Karpas-422 (cell line): Measurements from ENCODE around the gene UBE2K. TPM values are rescaled to one million over a fixed set of nuclear protein-coding genes. Genes with fewer than 3 reads are reported as not detected.

Source experiments
- DNase-seq: peaks from one replicate; pipeline ENCODE4 v3.0.0-alpha.2; 2015
- H2AFZ ChIP-seq: fragments of 200-600 bp; sonication (generic); 2 replicates; pipeline ENCODE4 v1.6.1; 2014; ENCODE audit warnings: antibody characterized with exemption, low read length, mixed read lengths
- H3K27ac ChIP-seq: fragments of 200-600 bp; sonication (generic); 2 replicates; pipeline ENCODE4 v1.5.1; 2014; ENCODE audit warnings: mild to moderate bottlenecking, low read length, moderate library complexity
- H3K27me3 ChIP-seq: fragments of 200-600 bp; sonication (generic); 2 replicates; pipeline ENCODE4 v1.6.1; 2014; ENCODE audit warnings: low read length, mixed read lengths
- H3K36me3 ChIP-seq: fragments of 200-600 bp; sonication (generic); 2 replicates; pipeline ENCODE4 v1.6.1; 2014; ENCODE audit warnings: low read length, mixed read lengths; ENCODE audit not compliant: insufficient read depth
- H3K4me1 ChIP-seq: fragments of 200-600 bp; sonication (generic); 2 replicates; pipeline ENCODE4 v1.6.1; 2014; ENCODE audit warnings: mild to moderate bottlenecking, low read length, mixed read lengths
- H3K4me2 ChIP-seq: fragments of 200-600 bp; sonication (generic); 2 replicates; pipeline ENCODE4 v1.6.1; 2014; ENCODE audit warnings: low read length, low read depth, mild to moderate bottlenecking; ENCODE audit not compliant: poor library complexity, severe bottlenecking
- H3K4me3 ChIP-seq: fragments of 200-600 bp; sonication (generic); 2 replicates; pipeline ENCODE4 v1.5.1; 2014; ENCODE audit warnings: mild to moderate bottlenecking, antibody characterized with exemption, low read length, mixed read lengths
- H3K79me2 ChIP-seq: fragments of 200-600 bp; sonication (generic); 2 replicates; pipeline ENCODE4 v1.6.1; 2014; ENCODE audit warnings: mild to moderate bottlenecking, low read length, mixed read lengths
- H3K9ac ChIP-seq: fragments of 200-600 bp; sonication (generic); 2 replicates; pipeline ENCODE4 v1.6.0; 2014; ENCODE audit warnings: low read length
- H3K9me2 ChIP-seq: fragments of 200-600 bp; sonication (generic), shearing (Covaris generic); replicated peaks from 2 replicates; pipeline ENCODE4 v1.6.0; 2014; ENCODE audit warnings: mild to moderate bottlenecking, low read length, moderate library complexity; ENCODE audit not compliant: insufficient read depth
- H3K9me3 ChIP-seq: fragments of 300-700, 200-600 bp; sonication (generic); 2 replicates; pipeline ENCODE4 v1.6.1; 2014; ENCODE audit warnings: low read length, mixed read lengths
- H4K20me1 ChIP-seq: fragments of 200-600 bp; sonication (generic); 2 replicates; pipeline ENCODE4 v1.6.1; 2014; ENCODE audit warnings: mild to moderate bottlenecking, antibody characterized with exemption, low read length, low read depth; ENCODE audit not compliant: insufficient read depth
- total RNA-seq: library from RNA; depleted of rRNA; stranded (reverse); fragments of >200 nt; shearing (Covaris generic); gene quantifications from 2 replicates; pipeline ENCODE4 v1.2.3, GENCODE V29; 2014; ENCODE audit warnings: low replicate concordance

Gene UBE2K
- total RNA-seq, 1 experiment from 2014 or later = 35.8 TPM

- no peak overlapping the region for H3K4me2 ChIP-seq
Measured at GRCh38 chr4:39818646-39819045, 120.7 kb downstream of the UBE2K start.

GRCh38 chr4:39820186-39820585 lies 122.2 kb downstream of the UBE2K start:
- H3K4me2 ChIP-seq = no peak overlapping the region
- no peaks in the 10 kb centered on the region for H4K20me1 ChIP-seq
- no peaks in the 10 kb centered on the region for H3K4me1 ChIP-seq
- no peak overlapping the region for H3K4me3 ChIP-seq
- H2AFZ ChIP-seq = no peak overlapping the region
- H3K9me3 ChIP-seq = no peaks in the 10 kb centered on the region
- H3K9ac ChIP-seq = no peak overlapping the region
- H3K27me3 ChIP-seq = no peaks in the 10 kb centered on the region
- no peak overlapping the region for H3K27ac ChIP-seq
- H3K36me3 ChIP-seq = peaks cover 16% of the 10 kb centered on the region; the same call in 1 of the 2 replicates
- no peak for DNase-seq
- 0 out of 2 replicates have a peak, but pooled peaks cover 3% of the 10 kb centered on the region for H3K79me2 ChIP-seq
- H3K9me2 ChIP-seq = no peaks in the 10 kb centered on the region

More at GRCh38 chr4:39818646-39819045, 120.7 kb downstream of the UBE2K start:
- Histone ChIP-seq H3K9me2 (no peaks in the 10 kb centered on the region), H3K9me3 (no peaks in the 10 kb centered on the region; the same call in 1 of the 2 replicates), H3K4me1 (no peaks in the 10 kb centered on the region), H3K27me3 (no peaks in the 10 kb centered on the region), H2AFZ (no peak overlapping the region), H3K79me2 (0 out of 2 replicates have a peak, but pooled peaks cover 3% of the 10 kb centered on the region), H3K4me3 (no peak overlapping the region), H3K27ac (no peak overlapping the region), H3K9ac (no peak overlapping the region), H4K20me1 (no peaks in the 10 kb centered on the region), H3K36me3 (peaks cover 9% of the 10 kb centered on the region; the same call in 1 of the 2 replicates)
- DNase-seq = no peak

- Histone ChIP-seq H4K20me1 (no peaks in the 10 kb centered on the region), H3K4me1 (no peaks in the 10 kb centered on the region), H2AFZ (no peak overlapping the region), H3K9me2 (no peaks in the 10 kb centered on the region), H3K9me3 (no peaks in the 10 kb centered on the region), H3K27ac (no peak overlapping the region), H3K4me2 (no peak overlapping the region), H3K9ac (no peak overlapping the region), H3K36me3 (peaks cover 16% of the 10 kb centered on the region; the same call in 1 of the 2 replicates), H3K79me2 (0 out of 2 replicates have a peak, but pooled peaks cover 3% of the 10 kb centered on the region), H3K4me3 (no peak overlapping the region), H3K27me3 (no peaks in the 10 kb centered on the region)
- DNase-seq = no peak
Measured at GRCh38 chr4:39821951-39822350, 124.0 kb downstream of the UBE2K start.

GRCh38 chr4:39822662-39823061 lies 124.7 kb downstream of the UBE2K start:
- no peaks in the 10 kb centered on the region for H3K9me3 ChIP-seq
- H3K9ac ChIP-seq = no peak overlapping the region
- H3K36me3 ChIP-seq = peaks cover 17% of the 10 kb centered on the region; the same call in 1 of the 2 replicates
- H3K4me3 ChIP-seq = no peak overlapping the region
- H3K27me3 ChIP-seq = no peaks in the 10 kb centered on the region
- no peak for DNase-seq
- 0 out of 2 replicates have a peak, but pooled peaks cover 3% of the 10 kb centered on the region for H3K79me2 ChIP-seq
- no peaks in the 10 kb centered on the region for H3K4me1 ChIP-seq
- H2AFZ ChIP-seq = no peak overlapping the region
- H3K4me2 ChIP-seq = no peak overlapping the region
- no peak overlapping the region for H3K27ac ChIP-seq
- no peaks in the 10 kb centered on the region for H4K20me1 ChIP-seq
- H3K9me2 ChIP-seq = no peaks in the 10 kb centered on the region

- Histone ChIP-seq H3K79me2 (0 out of 2 replicates have a peak, but pooled peaks cover 3% of the 10 kb centered on the region), H3K27ac (no peak overlapping the region), H3K9me2 (no peaks in the 10 kb centered on the region), H3K27me3 (no peaks in the 10 kb centered on the region), H3K4me1 (no peaks in the 10 kb centered on the region), H2AFZ (no peak overlapping the region), H3K9me3 (no peaks in the 10 kb centered on the region), H3K36me3 (peaks cover 22% of the 10 kb centered on the region; the same call in 1 of the 2 replicates), H3K4me3 (no peak overlapping the region), H4K20me1 (no peaks in the 10 kb centered on the region), H3K9ac (no peak overlapping the region), H3K4me2 (no peak overlapping the region)
- no peak for DNase-seq
Measured at GRCh38 chr4:39823191-39823590, 125.3 kb downstream of the UBE2K start.

- Histone ChIP-seq H3K9ac (no peak overlapping the region), H4K20me1 (no peaks in the 10 kb centered on the region), H3K79me2 (0 out of 2 replicates have a peak, but pooled peaks cover 3% of the 10 kb centered on the region), H3K36me3 (peaks cover 23% of the 10 kb centered on the region; the same call in 1 of the 2 replicates), H3K27ac (no peak overlapping the region), H3K27me3 (no peaks in the 10 kb centered on the region), H3K9me2 (no peaks in the 10 kb centered on the region), H3K4me3 (no peak overlapping the region), H3K4me1 (no peaks in the 10 kb centered on the region), H2AFZ (no peak overlapping the region), H3K4me2 (no peak overlapping the region), H3K9me3 (no peaks in the 10 kb centered on the region)
- DNase-seq = no peak
Measured at GRCh38 chr4:39825090-39825489, 127.2 kb downstream of the UBE2K start.

GRCh38 chr4:39825741-39826231 lies 127.8 kb downstream of the UBE2K start:
- H3K9me3 ChIP-seq = no peaks in the 10 kb centered on the region
- H3K27ac ChIP-seq = no peak overlapping the region
- 0 out of 2 replicates have a peak, but pooled peaks cover 3% of the 10 kb centered on the region for H3K79me2 ChIP-seq
- H3K27me3 ChIP-seq = no peaks in the 10 kb centered on the region
- H3K9me2 ChIP-seq = no peaks in the 10 kb centered on the region
- H3K36me3 ChIP-seq = peaks cover 25% of the 10 kb centered on the region; the same call in 1 of the 2 replicates
- no peaks in the 10 kb centered on the region for H4K20me1 ChIP-seq
- no peak overlapping the region for H2AFZ ChIP-seq
- H3K4me2 ChIP-seq = no peak overlapping the region
- H3K4me3 ChIP-seq = no peak overlapping the region
- H3K9ac ChIP-seq = no peak overlapping the region
- no peak for DNase-seq
- no peaks in the 10 kb centered on the region for H3K4me1 ChIP-seq
